IPS-18c (cell line): ENCODE data around the gene LRRTM3.

Experiments
- H3K4me3 ChIP-seq: 2 replicates; pipeline ENCODE4 v1.7.0; 2013; ENCODE audit warnings: low read depth, mild to moderate bottlenecking, low read length, moderate library complexity; ENCODE audit not compliant: insufficient read depth
- H3K9me3 ChIP-seq: one replicate; pipeline ENCODE4 v1.6.1; 2013; ENCODE audit warnings: mild to moderate bottlenecking, low read length, moderate library complexity; ENCODE audit not compliant: control insufficient read depth, insufficient read depth

Gene LRRTM3

GRCh38 chr10:66925896-66926715 lies at the start of gene LRRTM3:
Gene LRRTM3 (plus strand): TSS chr10:66926036.
- H3K4me3 ChIP-seq = peak within 1 kb of the TSS; percentile 31; the same call in 1 of the 2 replicates
- no peaks in the 10 kb centered on the region for H3K9me3 ChIP-seq

- H3K9me3 ChIP-seq = no peaks in the 10 kb centered on the region
- no peak overlapping the region for H3K4me3 ChIP-seq
Measured at GRCh38 chr10:66877361-66877760, 48.5 kb upstream of the LRRTM3 start.

GRCh38 chr10:66880292-66880691 lies 45.5 kb upstream of the LRRTM3 start:
- no peak overlapping the region for H3K4me3 ChIP-seq

GRCh38 chr10:66880826-66881225 lies 45.0 kb upstream of the LRRTM3 start:
- H3K9me3 ChIP-seq = no peaks in the 10 kb centered on the region
- no peak overlapping the region for H3K4me3 ChIP-seq

More at GRCh38 chr10:66880292-66880691, 45.5 kb upstream of the LRRTM3 start:
- H3K9me3 ChIP-seq = no peaks in the 10 kb centered on the region

GRCh38 chr10:66881814-66882213 lies 44.0 kb upstream of the LRRTM3 start:
- H3K9me3 ChIP-seq = no peaks in the 10 kb centered on the region
- H3K4me3 ChIP-seq = no peak overlapping the region

- Histone ChIP-seq H3K4me3 (no peak overlapping the region), H3K9me3 (no peaks in the 10 kb centered on the region)
Measured at GRCh38 chr10:66882271-66882670, 43.6 kb upstream of the LRRTM3 start.

- no peaks in the 10 kb centered on the region for H3K9me3 ChIP-seq
- H3K4me3 ChIP-seq = no peak overlapping the region
Measured at GRCh38 chr10:66886848-66887247, 39.0 kb upstream of the LRRTM3 start.

- H3K4me3 ChIP-seq = no peak overlapping the region
Measured at GRCh38 chr10:66888237-66888636, 37.6 kb upstream of the LRRTM3 start.

GRCh38 chr10:66892871-66893270 lies 33.0 kb upstream of the LRRTM3 start:
- Histone ChIP-seq H3K4me3 (no peak overlapping the region), H3K9me3 (no peaks in the 10 kb centered on the region)

More at GRCh38 chr10:66888237-66888636, 37.6 kb upstream of the LRRTM3 start:
- H3K9me3 ChIP-seq = no peaks in the 10 kb centered on the region

- H3K9me3 ChIP-seq = no peaks in the 10 kb centered on the region
- H3K4me3 ChIP-seq = no peak overlapping the region
Measured at GRCh38 chr10:66910671-66911070, 15.2 kb upstream of the LRRTM3 start.

- no peak overlapping the region for H3K4me3 ChIP-seq
- H3K9me3 ChIP-seq = no peaks in the 10 kb centered on the region
Measured at GRCh38 chr10:66916030-66916429, 9.8 kb upstream of the LRRTM3 start.

- H3K4me3 ChIP-seq = no peak overlapping the region
- H3K9me3 ChIP-seq = no peaks in the 10 kb centered on the region
Measured at GRCh38 chr10:66917104-66917503, 8.7 kb upstream of the LRRTM3 start.

- Histone ChIP-seq H3K9me3 (no peaks in the 10 kb centered on the region), H3K4me3 (no peak overlapping the region)
Measured at GRCh38 chr10:66919248-66919647, 6.6 kb upstream of the LRRTM3 start.

- Histone ChIP-seq H3K9me3 (no peaks in the 10 kb centered on the region), H3K4me3 (no peak overlapping the region)
Measured at GRCh38 chr10:66924674-66925345, 1.0 kb upstream of the LRRTM3 start.

- H3K4me3 ChIP-seq = 0 out of 2 replicates have a peak overlapping the region, but pooled peaks have one; percentile 5
- H3K9me3 ChIP-seq = no peaks in the 10 kb centered on the region
Measured at GRCh38 chr10:66925373-66925772, 463 bp upstream of the LRRTM3 start.

- no peaks in the 10 kb centered on the region for H3K9me3 ChIP-seq
- no peak overlapping the region for H3K4me3 ChIP-seq
Measured at GRCh38 chr10:66926841-66927240, 1.0 kb downstream of the LRRTM3 start.

GRCh38 chr10:66927251-66927935 lies 1.6 kb downstream of the LRRTM3 start:
- H3K4me3 ChIP-seq = peak overlapping the region; percentile 45
- H3K9me3 ChIP-seq = no peaks in the 10 kb centered on the region
